A549 (cell line): ENCODE data around the gene FBXL15. TPM values are rescaled to one million over a fixed set of nuclear protein-coding genes. Genes with fewer than 3 reads are reported as not detected.

ENCODE experiments used
- ATAC-seq, 2 experiments: fragments of 200-7000 bp in 1 of 2; fragments of >200 bp in 1 of 2; cut with Nextera tagmentation in 1 of 2; cut with Tn5 transposase in 1 of 2; 3 replicates each; pipeline versions ENCODE4 v1.8.0 to v1.9.1; 2018 to 2020; ENCODE audit warnings: mild to moderate bottlenecking in 1 of 2, moderate library complexity in 1 of 2
- CTCF ChIA-PET: fragments of 300-600 bp; sonication (Branson Sonifier 250); formaldehyde crosslinking; extraction: SDS; loops from one replicate; lab custom pipeline; 2021; ENCODE audit warnings: antibody characterized with exemption, inconsistent platforms; lab: Yijun Ruan, JAX
- POLR2A ChIA-PET: fragments of 350-600 bp; formaldehyde crosslinking; extraction: SDS; loops from one replicate; lab custom pipeline; 2021; ENCODE audit warnings: antibody characterized with exemption, inconsistent platforms; lab: Yijun Ruan, JAX
- DNase-seq, 2 experiments: peaks; one replicate each; pipeline versions ENCODE4 v3.0.0 to v3.0.0-alpha.2; 2011 to 2016; ENCODE audit warnings: low read depth in 1 of 2, low spot score in 1 of 2
- FAIRE-seq: peaks from 2 replicates; lab custom pipeline; 2011; peaks lifted over from hg19 to GRCh38; lab: Jason Lieb, UNC
- H3K27ac ChIP-seq, 2 experiments: fragments of >200 bp; sonication (Bioruptor Twin); formaldehyde crosslinking; 3 replicates each; pipeline ENCODE4 v1.5.1; 2016 to 2017
- H3K4me1 ChIP-seq: fragments of >200 bp; sonication (Bioruptor Twin); formaldehyde crosslinking; 3 replicates; pipeline ENCODE4 v1.6.1; 2016
- H3K4me2 ChIP-seq: fragments of >200 bp; sonication (Bioruptor Twin); formaldehyde crosslinking; 3 replicates; pipeline ENCODE4 v1.6.1; 2016
- H3K4me3 ChIP-seq: fragments of >200 bp; sonication (Bioruptor Twin); formaldehyde crosslinking; 3 replicates; pipeline ENCODE4 v1.5.1; 2016
- H3K9me3 ChIP-seq: fragments of >200 bp; sonication (Bioruptor Twin); formaldehyde crosslinking; 3 replicates; pipeline ENCODE4 v1.6.1; 2016
- CBX8 ChIP-seq: fragments of 200-600 bp; sonication (generic); IDR thresholded peaks from 2 replicates; pipeline ENCODE4 v1.6.1; 2016
- CHD2 ChIP-seq: fragments of 150-350 bp; IDR thresholded peaks from 2 replicates; pipeline ENCODE4 v1.6.1; 2014; ENCODE audit warnings: low read length; ENCODE audit not compliant: partially characterized antibody
- CHD4 ChIP-seq: fragments of 200-600 bp; sonication (generic); IDR thresholded peaks from 2 replicates; pipeline ENCODE4 v1.6.1; 2016; ENCODE audit warnings: antibody characterized with exemption, mild to moderate bottlenecking, borderline replicate concordance
- ELK1 ChIP-seq: fragments of 150-350 bp; IDR thresholded peaks from 2 replicates; pipeline ENCODE4 v1.6.1; 2014; ENCODE audit warnings: low read depth, mild to moderate bottlenecking, low read length
- HMGXB4 ChIP-seq: fragments of 250-450 bp; sonication (Bioruptor Pico); IDR thresholded peaks from 2 replicates; pipeline ENCODE4 v1.5.0; 2021; ENCODE audit warnings: mild to moderate bottlenecking, moderate library complexity, borderline replicate concordance
- HOXA7 ChIP-seq: fragments of 250-450 bp; sonication (Bioruptor Pico); IDR thresholded peaks from 2 replicates; pipeline ENCODE4 v1.5.0; 2020; ENCODE audit warnings: mild to moderate bottlenecking, moderate library complexity
- KDM1A ChIP-seq: fragments of 200-600 bp; sonication (generic); IDR thresholded peaks from 2 replicates; pipeline ENCODE4 v1.6.1; 2016; ENCODE audit warnings: low read depth, mild to moderate bottlenecking
- KDM5A ChIP-seq: fragments of 200-600 bp; sonication (generic); IDR thresholded peaks from 2 replicates; pipeline ENCODE4 v1.6.1; 2016; ENCODE audit warnings: antibody characterized with exemption, mild to moderate bottlenecking
- MAFK ChIP-seq: fragments of 450-650 bp; IDR thresholded peaks from 2 replicates; pipeline ENCODE4 v1.6.1; 2014; ENCODE audit not compliant: partially characterized antibody
- MAX ChIP-seq: IDR thresholded peaks from 2 replicates; pipeline ENCODE4 v1.6.1; 2012
- MYC ChIP-seq: IDR thresholded peaks from 2 replicates; pipeline ENCODE4 v1.6.1; 2012; ENCODE audit warnings: mild to moderate bottlenecking, inconsistent platforms, low read length, improper control_type of control experiment, borderline replicate concordance
- PBX3 ChIP-seq: IDR thresholded peaks from 2 replicates; pipeline ENCODE4 v1.6.1; 2012
- POLR2A ChIP-seq: IDR thresholded peaks from 2 replicates; pipeline ENCODE4 v1.6.1; 2012; ENCODE audit warnings: mild to moderate bottlenecking, low read length
- RCOR1 ChIP-seq: fragments of 150-350 bp; IDR thresholded peaks from 2 replicates; pipeline ENCODE4 v1.6.1; 2014; ENCODE audit warnings: antibody characterized with exemption, low read length, low read depth
- RFX5 ChIP-seq: fragments of 450-650 bp; IDR thresholded peaks from 2 replicates; pipeline ENCODE4 v1.7.1; 2014; ENCODE audit warnings: antibody characterized with exemption, mild to moderate bottlenecking, moderate library complexity
- SMC3 ChIP-seq: fragments of >200 bp; sonication (Bioruptor Twin); formaldehyde crosslinking; IDR thresholded peaks from 3 replicates; pipeline ENCODE4 v1.6.1; 2018; ENCODE audit warnings: inconsistent platforms
- TP53 ChIP-seq: fragments of 250-450 bp; sonication (Bioruptor Pico); IDR thresholded peaks from 2 replicates; pipeline ENCODE4 v1.5.0; 2021; ENCODE audit warnings: mild to moderate bottlenecking, moderate library complexity
- WGBS: methylation state at CpG from one replicate; pipeline ENCODE4 v1.1.6; 2017; ENCODE audit errors: missing lambda C conversion rate; 5-methylcytosine and 5-hydroxymethylcytosine counted together
- polyA plus RNA-seq, 4 experiments: library from polyadenylated mRNA; depleted of rRNA in 3 of 4; stranded (reverse); fragments of >200 nt; fragmentation: RNase III in 1 of 4; extraction: RNeasy Plus Mini Kit Qiagen cat#74134 plus additional on column Dnase treatment in 1 of 4; gene quantifications; 2 replicates in 3 of 4; 3 replicates in 1 of 4; pipeline ENCODE4 v1.2.3, GENCODE V29; 2011 to 2017

The FBXL15 gene
- polyA plus RNA-seq, 2 of the 4 experiments (the other 2 are of a cell fraction), result 4.8 to 9.4 TPM

- peak overlapping the region; percentile 83 for H3K4me2 ChIP-seq
- H3K27ac ChIP-seq, result peak overlapping the region in 1 of 2 experiments; percentile 86; a peak in 3 of 6 replicates
- H3K4me3 ChIP-seq, result no peak overlapping the region
- TF ChIP-seq CHD2, result no peak
- ATAC-seq (no peak), DNase-seq (no peak), FAIRE-seq (no peak)
- WGBS, result 95% methylated on average over 12 of the region's 17 CpGs
- peaks cover 41% of the 10 kb centered on the region for H3K4me1 ChIP-seq
- POLR2A ChIA-PET, result interaction anchor here (1.2 to 1.9 kb wide), 2 partner anchors 20 to 170 kb away, joined by 4 to 7 read pairs; no protein-coding TSS in a partner anchor
- CTCF ChIA-PET, result interaction anchor here (0.5 to 16.2 kb wide), 41 partner anchors 8 to 1907 kb away, joined by 3 to 450 read pairs (median 5); partner anchors contain the start of genes CUEDC2, ELOVL3, FBXL15 and PITX3
- no peaks in the 10 kb centered on the region for H3K9me3 ChIP-seq
Measured at GRCh38 chr10:102400076-102400475, 20.6 kb upstream of the FBXL15 start.

GRCh38 chr10:102400598-102401341 lies 19.9 kb upstream of the FBXL15 start:
- TF ChIP-seq PBX3 (no peak), MAFK (no peak), HOXA7 (CRISPR knock-in tag) (no peak), RFX5 (no peak), MAX (no peak), SMC3 (no peak), KDM1A (no peak), TP53 (CRISPR knock-in tag) (no peak), CBX8 (no peak), KDM5A (no peak), HMGXB4 (CRISPR knock-in tag) (no peak), POLR2A (no peak), RCOR1 (no peak)
- no peak for FAIRE-seq
- Histone ChIP-seq H3K4me3 (no peak overlapping the region), H3K9me3 (no peaks in the 10 kb centered on the region), H3K4me1 (peaks cover 41% of the 10 kb centered on the region), H3K4me2 (peak overlapping the region; percentile 68), H3K27ac (peak overlapping the region in 1 of 2 experiments; percentile 78; a peak in 2 of 6 replicates)
- DNase-seq, result no peak
- ATAC-seq, result no peak
- WGBS, result 89% methylated on average over 20 of the region's 22 CpGs
- ChIA-PET CTCF (interaction anchor here (0.8 to 16.2 kb wide), 22 partner anchors 12 to 270 kb away, joined by 3 to 450 read pairs (median 7); partner anchors contain the start of genes CUEDC2, ELOVL3, FBXL15 and PITX3), POLR2A (interaction anchor here (1.2 kb wide), 1 partner anchor 19 kb away, joined by 4 read pairs; no protein-coding TSS in a partner anchor)

- no peak overlapping the region for H3K4me3 ChIP-seq
- H3K4me1 ChIP-seq, result peaks cover 37% of the 10 kb centered on the region
- H3K9me3 ChIP-seq, result no peaks in the 10 kb centered on the region
- peak overlapping the region; percentile 54 to 78; a peak in 4 of 6 replicates for H3K27ac ChIP-seq
- no peak for FAIRE-seq
- ChIA-PET POLR2A (no interaction called here), CTCF (interaction anchor here (2.1 to 16.2 kb wide), 10 partner anchors 11 to 232 kb away, joined by 7 to 450 read pairs (median 81); partner anchors contain the start of genes CUEDC2, ELOVL3, FBXL15 and PITX3)
- peak overlapping the region; percentile 68 for H3K4me2 ChIP-seq
- ATAC-seq, result no peak
- DNase-seq, result no peak
- TF ChIP-seq ELK1 (no peak), MYC (no peak), CHD4 (no peak)
- 81% methylated on average over 8 of the region's 8 CpGs for WGBS
Measured at GRCh38 chr10:102401342-102401654, 19.3 kb upstream of the FBXL15 start.
